Measurements from ENCODE around the gene JRKL. TPM values are rescaled to one million over a fixed set of nuclear protein-coding genes. Genes with fewer than 3 reads are reported as not detected.

JRKL gene
- total RNA-seq, result 4.4 TPM
- polyA plus RNA-seq, result 1 to 10 TPM; 2.1 to 5.3 (median 3.2) TPM

DNA sequence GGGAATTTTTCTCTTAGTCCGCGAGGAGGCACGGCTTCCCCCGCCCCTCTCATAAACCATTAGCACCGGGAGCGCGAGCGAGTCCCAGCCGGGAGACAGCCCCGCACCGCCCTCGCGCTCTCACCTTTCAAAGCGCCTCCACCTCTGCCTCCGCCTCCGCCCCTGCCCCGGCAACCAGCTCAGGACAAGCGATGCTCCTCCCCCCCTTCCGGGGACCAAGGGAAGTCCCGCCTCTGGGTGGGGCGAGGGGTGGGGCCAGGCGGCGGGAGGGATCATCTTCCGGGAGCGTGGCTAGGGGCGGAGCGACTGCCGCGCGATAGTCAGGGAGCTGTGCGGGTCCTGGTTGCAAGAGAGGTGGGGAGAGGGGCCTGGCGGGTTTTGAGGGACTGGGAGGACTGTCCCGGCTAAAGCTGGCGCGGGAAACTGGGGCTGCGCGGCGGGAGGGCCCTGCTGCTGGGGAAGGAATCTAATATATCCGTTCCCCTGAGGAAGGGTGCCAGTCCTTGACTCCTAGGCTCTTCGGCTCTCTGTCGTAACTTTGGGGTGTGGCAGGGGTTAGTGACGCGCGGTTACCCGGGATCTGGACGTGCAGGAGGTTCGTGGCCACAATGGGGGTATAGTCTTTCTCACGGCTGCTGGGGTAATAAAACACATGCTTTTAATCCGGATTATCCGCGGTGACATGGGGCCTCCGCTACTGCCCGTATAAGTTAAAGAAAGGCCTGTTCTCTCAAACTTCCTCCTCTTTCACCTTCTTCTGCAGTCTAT, at the start of gene JRKL, which contains the start of gene CCDC82:
TSS of gene JRKL (plus strand) at position 294 of the 768 bp plus-strand sequence. CDS start 637 bp downstream, outside the sequence.
TSS of gene CCDC82 (minus strand) at position 193 of the 768 bp plus-strand sequence. CDS start 5,165 bp downstream, outside the sequence.
- H3K27ac Mint-ChIP-seq, result peak within 1 kb of the TSS; percentile 87 to 97 (median 95)
- peaks cover 30% of the 10 kb centered on the region for H3K4me1 ChIP-seq (ENCODE audit: control insufficient read depth, insufficient read depth, low read length, poor library complexity, severe bottlenecking)
- H3K36me3 ChIP-seq (ENCODE audit: control insufficient read depth, insufficient read depth, low read length), result no peaks in the 10 kb centered on the region
- H3K36me3 Mint-ChIP-seq, result peaks cover 7% of the 10 kb centered on the region
- H3K27ac ChIP-seq (ENCODE audit: insufficient read depth, low read length, poor library complexity, severe bottlenecking), result peak within 1 kb of the TSS; percentile 84
- H3K27me3 Mint-ChIP-seq, result no peaks in the 10 kb centered on the region
- peak; percentile 97 to 98 (median 97) for DNase-seq
- no peaks in the 10 kb centered on the region for H3K9me3 Mint-ChIP-seq
- peak within 1 kb of the TSS; percentile 94 for H3K4me3 ChIP-seq (ENCODE audit: low read depth, low read length)
- H3K4me3 Mint-ChIP-seq, result peak within 1 kb of the TSS; percentile 93 to 98 (median 96)
- H3K9me3 ChIP-seq (ENCODE audit: control insufficient read depth in 2 of 2, low read length in 2 of 2), result no peaks in the 10 kb centered on the region
- peak; percentile 97 to 99 for ATAC-seq (ENCODE audit: low read depth in 2 of 2)
- H3K4me1 Mint-ChIP-seq, result peaks cover 39 to 58% (median 47%) of the 10 kb centered on the region in 4 donors
- H3K27me3 ChIP-seq (ENCODE audit: control insufficient read depth, insufficient read depth, low read length), result no peaks in the 10 kb centered on the region

- peak overlapping the region; percentile 89 to 98 (median 94) for H3K27ac Mint-ChIP-seq
- Histone ChIP-seq H3K27me3 (ENCODE audit: control insufficient read depth, insufficient read depth, low read length) (no peaks in the 10 kb centered on the region), H3K27ac (ENCODE audit: insufficient read depth, low read length, poor library complexity, severe bottlenecking) (peak overlapping the region; percentile 75), H3K4me1 (ENCODE audit: control insufficient read depth, insufficient read depth, low read length, poor library complexity, severe bottlenecking) (peaks cover 68% of the 10 kb centered on the region), H3K36me3 (ENCODE audit: control insufficient read depth, insufficient read depth, low read length) (peaks cover 4% of the 10 kb centered on the region), H3K9me3 (ENCODE audit: control insufficient read depth in 2 of 2, low read length in 2 of 2) (no peaks in the 10 kb centered on the region), H3K4me3 (ENCODE audit: low read depth, low read length) (peak overlapping the region; percentile 98)
- peaks cover 23 to 60% (median 50%) of the 10 kb centered on the region in 4 donors for H3K4me1 Mint-ChIP-seq
- ATAC-seq (ENCODE audit: low read depth in 2 of 2), result no peak
- H3K27me3 Mint-ChIP-seq, result no peaks in the 10 kb centered on the region
- H3K9me3 Mint-ChIP-seq, result peaks cover 0 to 1% (median 0%) of the 10 kb centered on the region in 7 donors
- no peak for DNase-seq
- peaks cover 9% of the 10 kb centered on the region for H3K36me3 Mint-ChIP-seq
- peak overlapping the region; percentile 95 to 99 (median 97) for H3K4me3 Mint-ChIP-seq
Observed at GRCh38 chr11:96340555-96340885, 49.3 kb upstream of the JRKL start.

DNA sequence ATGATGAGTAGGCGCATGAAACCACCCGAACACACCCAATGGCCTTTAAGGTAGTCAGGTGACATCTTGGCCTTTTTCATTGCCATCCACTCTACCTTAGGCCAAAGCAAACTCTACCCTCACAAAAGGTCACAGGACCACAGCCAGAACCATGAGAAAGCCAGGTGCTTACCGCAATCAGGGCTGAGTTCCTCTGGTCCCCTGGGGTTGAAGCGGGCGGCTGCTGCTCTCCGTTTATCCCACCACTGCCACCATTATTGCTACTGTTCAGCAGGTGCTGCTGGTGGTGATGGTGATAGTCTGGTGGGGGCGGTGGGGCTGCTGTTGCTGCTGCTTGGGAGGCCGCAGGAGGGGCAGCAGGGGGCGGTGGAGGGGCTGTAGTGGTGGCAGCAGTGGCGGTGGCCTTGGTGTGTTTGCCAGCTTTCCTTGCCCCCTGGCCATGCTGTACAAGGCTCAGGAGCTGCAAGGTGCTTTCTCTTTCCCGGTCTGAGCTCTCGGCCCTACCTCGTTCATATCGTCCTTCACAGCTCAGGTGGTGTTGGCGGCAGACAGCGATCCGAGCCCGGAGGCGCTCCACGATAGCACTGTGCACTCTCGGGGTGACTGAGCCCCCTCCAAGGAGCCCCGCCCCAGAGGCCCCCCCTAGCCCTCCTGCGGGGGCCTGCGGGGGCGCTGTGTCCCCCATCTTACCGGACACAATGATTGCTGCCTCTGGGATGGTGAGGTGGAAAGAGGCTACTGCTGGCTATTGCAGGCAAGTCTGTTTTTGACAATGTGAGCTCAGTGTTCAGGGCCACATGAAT, 48.4 kb upstream of the JRKL start:
- DNase-seq, result peak; percentile 71 to 75 (median 73)
- H3K27me3 ChIP-seq (ENCODE audit: control insufficient read depth, insufficient read depth, low read length), result no peaks in the 10 kb centered on the region
- peaks cover 63% of the 10 kb centered on the region for H3K4me1 ChIP-seq (ENCODE audit: control insufficient read depth, insufficient read depth, low read length, poor library complexity, severe bottlenecking)
- Mint-ChIP-seq H3K4me1 (peaks cover 23 to 52% (median 41%) of the 10 kb centered on the region in 4 donors), H3K9me3 (peaks cover 0 to 1% (median 0%) of the 10 kb centered on the region in 7 donors), H3K27me3 (no peaks in the 10 kb centered on the region), H3K36me3 (peaks cover 5% of the 10 kb centered on the region), H3K27ac (peak overlapping the region; percentile 89 to 98 (median 94)), H3K4me3 (peak overlapping the region; percentile 95 to 99 (median 97))
- H3K4me3 ChIP-seq (ENCODE audit: low read depth, low read length), result peak overlapping the region; percentile 98
- no peaks in the 10 kb centered on the region for H3K9me3 ChIP-seq (ENCODE audit: control insufficient read depth in 2 of 2, low read length in 2 of 2)
- no peaks in the 10 kb centered on the region for H3K36me3 ChIP-seq (ENCODE audit: control insufficient read depth, insufficient read depth, low read length)
- H3K27ac ChIP-seq (ENCODE audit: insufficient read depth, low read length, poor library complexity, severe bottlenecking), result peak overlapping the region; percentile 75
- peak; percentile 57 to 59 for ATAC-seq (ENCODE audit: low read depth in 2 of 2)

GRCh38 chr11:96342014-96342960, 47.5 kb upstream of the JRKL start:
- peak in 1 of 3 donors; percentile 54 for DNase-seq
- H3K36me3 Mint-ChIP-seq, result peaks cover 5% of the 10 kb centered on the region
- H3K4me1 ChIP-seq (ENCODE audit: control insufficient read depth, insufficient read depth, low read length, poor library complexity, severe bottlenecking), result peaks cover 56% of the 10 kb centered on the region
- H3K9me3 ChIP-seq (ENCODE audit: control insufficient read depth in 2 of 2, low read length in 2 of 2), result no peaks in the 10 kb centered on the region
- H3K27me3 Mint-ChIP-seq, result no peaks in the 10 kb centered on the region
- H3K36me3 ChIP-seq (ENCODE audit: control insufficient read depth, insufficient read depth, low read length), result no peaks in the 10 kb centered on the region
- peak overlapping the region; percentile 89 to 98 (median 94) for H3K27ac Mint-ChIP-seq
- ATAC-seq (ENCODE audit: low read depth in 2 of 2), result no peak
- H3K27me3 ChIP-seq (ENCODE audit: control insufficient read depth, insufficient read depth, low read length), result no peaks in the 10 kb centered on the region
- H3K4me1 Mint-ChIP-seq, result peaks cover 22 to 43% (median 34%) of the 10 kb centered on the region in 4 donors
- peak overlapping the region; percentile 95 to 99 (median 97) for H3K4me3 Mint-ChIP-seq
- H3K9me3 Mint-ChIP-seq, result peaks cover 0 to 1% (median 0%) of the 10 kb centered on the region in 7 donors
- peak overlapping the region; percentile 75 for H3K27ac ChIP-seq (ENCODE audit: insufficient read depth, low read length, poor library complexity, severe bottlenecking)
- H3K4me3 ChIP-seq (ENCODE audit: low read depth, low read length), result peak overlapping the region; percentile 98

GRCh38 chr11:96342961-96343711, 46.7 kb upstream of the JRKL start, which contains the start of gene MAML2:
TSS of gene MAML2 (minus strand) at chr11:96343195. CDS start at chr11:96341895, 1,300 bp downstream.
- Mint-ChIP-seq H3K27me3 (no peaks in the 10 kb centered on the region), H3K36me3 (peaks cover 5% of the 10 kb centered on the region), H3K4me1 (peaks cover 15 to 35% (median 25%) of the 10 kb centered on the region in 4 donors), H3K27ac (peak within 1 kb of the TSS; percentile 89 to 98 (median 94)), H3K4me3 (peak within 1 kb of the TSS; percentile 95 to 99 (median 97)), H3K9me3 (peaks cover 0 to 1% (median 0%) of the 10 kb centered on the region in 7 donors)
- Histone ChIP-seq H3K4me3 (ENCODE audit: low read depth, low read length) (peak within 1 kb of the TSS; percentile 98), H3K9me3 (ENCODE audit: control insufficient read depth in 2 of 2, low read length in 2 of 2) (no peaks in the 10 kb centered on the region), H3K27ac (ENCODE audit: insufficient read depth, low read length, poor library complexity, severe bottlenecking) (peak within 1 kb of the TSS; percentile 79), H3K4me1 (ENCODE audit: control insufficient read depth, insufficient read depth, low read length, poor library complexity, severe bottlenecking) (peaks cover 47% of the 10 kb centered on the region), H3K27me3 (ENCODE audit: control insufficient read depth, insufficient read depth, low read length) (no peaks in the 10 kb centered on the region), H3K36me3 (ENCODE audit: control insufficient read depth, insufficient read depth, low read length) (no peaks in the 10 kb centered on the region)
- DNase-seq, result peak; percentile 84 to 93 (median 85)
- ATAC-seq (ENCODE audit: low read depth in 2 of 2), result peak; percentile 86

DNA sequence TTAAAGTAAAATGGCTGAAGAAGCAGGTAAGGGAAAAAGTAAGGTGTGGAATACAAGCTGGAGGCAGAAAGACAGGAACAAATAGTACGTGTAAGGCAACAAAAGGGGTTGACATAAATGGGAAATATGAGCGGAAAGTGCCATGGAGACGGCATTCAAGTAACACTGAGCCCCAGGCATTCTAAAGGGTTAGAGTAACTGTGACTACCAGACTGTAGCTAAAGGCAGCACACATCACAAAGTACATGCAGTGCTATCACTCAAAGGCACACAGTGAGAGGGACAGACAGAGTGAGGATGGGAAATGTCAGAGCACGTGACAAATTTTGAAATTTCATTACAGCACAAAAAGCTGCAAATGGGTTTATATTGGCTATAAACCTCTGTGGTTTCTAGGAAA, 33.0 kb upstream of the JRKL start:
- Mint-ChIP-seq H3K4me1 (peaks cover 2 to 28% (median 13%) of the 10 kb centered on the region in 4 donors), H3K9me3 (peaks cover 0 to 2% (median 0%) of the 10 kb centered on the region in 7 donors), H3K36me3 (peaks cover 42% of the 10 kb centered on the region), H3K4me3 (no peak overlapping the region), H3K27ac (peak overlapping the region in 2 of 3 donors; percentile 3 to 27), H3K27me3 (no peaks in the 10 kb centered on the region)
- Histone ChIP-seq H3K9me3 (ENCODE audit: control insufficient read depth in 2 of 2, low read length in 2 of 2) (no peaks in the 10 kb centered on the region), H3K4me3 (ENCODE audit: low read depth, low read length) (no peak overlapping the region), H3K27ac (ENCODE audit: insufficient read depth, low read length, poor library complexity, severe bottlenecking) (no peak overlapping the region), H3K27me3 (ENCODE audit: control insufficient read depth, insufficient read depth, low read length) (no peaks in the 10 kb centered on the region), H3K36me3 (ENCODE audit: control insufficient read depth, insufficient read depth, low read length) (peaks cover 42% of the 10 kb centered on the region), H3K4me1 (ENCODE audit: control insufficient read depth, insufficient read depth, low read length, poor library complexity, severe bottlenecking) (no peaks in the 10 kb centered on the region)
- ATAC-seq (ENCODE audit: low read depth in 2 of 2) (no peak), DNase-seq (no peak)
